HCEC 1CT (cell line): ENCODE measurements around the gene PLEKHA8.

Experiments used
- DNase-seq: peaks from one replicate; pipeline ENCODE4 v3.0.0-alpha.2; 2017

The PLEKHA8 gene

GRCh38 chr7:30028216-30028748 lies at the start of gene PLEKHA8:
Gene PLEKHA8 (plus strand): TSS chr7:30028412. CDS start chr7:30028763, 351 bp downstream.
- peak; percentile 81 for DNase-seq

GRCh38 chr7:29980151-29980550 lies 48.1 kb upstream of the PLEKHA8 start:
- DNase-seq, result no peak

- peak; percentile 70 for DNase-seq
Measured at GRCh38 chr7:29987083-29987482, 41.1 kb upstream of the PLEKHA8 start.

GRCh38 chr7:29987811-29988317 lies 40.3 kb upstream of the PLEKHA8 start:
- DNase-seq, result peak; percentile 92

GRCh38 chr7:29988424-29989256 lies 39.6 kb upstream of the PLEKHA8 start:
- DNase-seq, result peak; percentile 44

- peak; percentile 27 for DNase-seq
Measured at GRCh38 chr7:29989257-29989995, 38.8 kb upstream of the PLEKHA8 start, which contains the start of gene SCRN1. Gene SCRN1 (minus strand): TSS chr7:29989801. CDS start chr7:29969067, 20,734 bp downstream.

- no peak for DNase-seq
Measured at GRCh38 chr7:29990931-29991330, 37.3 kb upstream of the PLEKHA8 start.

- DNase-seq, result no peak
Measured at GRCh38 chr7:29991937-29992336, 36.3 kb upstream of the PLEKHA8 start.

- DNase-seq, result no peak
Measured at GRCh38 chr7:29993140-29993539, 35.1 kb upstream of the PLEKHA8 start.

- DNase-seq, result peak; percentile 34
Measured at GRCh38 chr7:29995652-29996051, 32.6 kb upstream of the PLEKHA8 start.

- DNase-seq, result no peak
Measured at GRCh38 chr7:29996321-29996720, 31.9 kb upstream of the PLEKHA8 start.

GRCh38 chr7:29998489-29998888 lies 29.7 kb upstream of the PLEKHA8 start:
- no peak for DNase-seq

- DNase-seq, result no peak
Measured at GRCh38 chr7:30001998-30002397, 26.2 kb upstream of the PLEKHA8 start.

GRCh38 chr7:30003098-30003497 lies 25.1 kb upstream of the PLEKHA8 start:
- DNase-seq, result no peak

GRCh38 chr7:30005464-30005863 lies 22.7 kb upstream of the PLEKHA8 start:
- no peak for DNase-seq

- no peak for DNase-seq
Measured at GRCh38 chr7:30010021-30010420, 18.2 kb upstream of the PLEKHA8 start.

GRCh38 chr7:30012757-30013156 lies 15.5 kb upstream of the PLEKHA8 start:
- no peak for DNase-seq

- DNase-seq, result no peak
Measured at GRCh38 chr7:30018451-30018850, 9.8 kb upstream of the PLEKHA8 start.

- DNase-seq, result no peak
Measured at GRCh38 chr7:30019387-30019786, 8.8 kb upstream of the PLEKHA8 start.

GRCh38 chr7:30019960-30020359 lies 8.3 kb upstream of the PLEKHA8 start:
- DNase-seq, result no peak

- DNase-seq, result no peak
Measured at GRCh38 chr7:30020535-30020934, 7.7 kb upstream of the PLEKHA8 start.

GRCh38 chr7:30022991-30023390 lies 5.2 kb upstream of the PLEKHA8 start:
- DNase-seq, result no peak

GRCh38 chr7:30023524-30023923 lies 4.7 kb upstream of the PLEKHA8 start:
- DNase-seq, result no peak
